ENCODE measurements around the gene SPIRE1. TPM values are rescaled to one million over a fixed set of nuclear protein-coding genes. Genes with fewer than 3 reads are reported as not detected.
"Not testable (repeated sequence)": the region's sequence is repeated elsewhere in the genome, so short reads cannot be mapped to it uniquely, and the experiment has no call there.

Gene SPIRE1
- total RNA-seq, 1 donor from 2014 or later: 15.7 TPM

DNA sequence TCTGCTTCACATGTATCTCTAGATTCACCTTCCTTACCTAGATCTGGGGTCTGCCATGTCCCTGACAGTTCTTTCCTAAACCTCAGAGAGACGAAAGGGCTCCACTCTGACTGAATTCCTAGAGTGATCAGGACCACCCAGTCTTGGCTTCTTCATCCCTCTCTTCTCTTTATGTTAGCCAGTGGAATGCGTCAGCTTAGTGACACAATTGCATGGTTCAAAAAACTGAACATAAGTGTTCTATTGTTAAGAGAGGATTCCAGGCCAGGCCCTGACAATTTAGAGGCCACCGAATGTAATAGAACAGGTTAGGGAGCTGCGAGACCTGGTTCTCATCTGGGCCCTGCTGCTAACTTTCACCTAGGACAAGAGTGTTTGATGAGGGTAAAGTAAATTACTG is 240.2 kb downstream of the SPIRE1 start:
- DNase-seq (ENCODE audit: extremely low spot score in 2 of 2): no peak
- TF ChIP-seq, protein P1, sequence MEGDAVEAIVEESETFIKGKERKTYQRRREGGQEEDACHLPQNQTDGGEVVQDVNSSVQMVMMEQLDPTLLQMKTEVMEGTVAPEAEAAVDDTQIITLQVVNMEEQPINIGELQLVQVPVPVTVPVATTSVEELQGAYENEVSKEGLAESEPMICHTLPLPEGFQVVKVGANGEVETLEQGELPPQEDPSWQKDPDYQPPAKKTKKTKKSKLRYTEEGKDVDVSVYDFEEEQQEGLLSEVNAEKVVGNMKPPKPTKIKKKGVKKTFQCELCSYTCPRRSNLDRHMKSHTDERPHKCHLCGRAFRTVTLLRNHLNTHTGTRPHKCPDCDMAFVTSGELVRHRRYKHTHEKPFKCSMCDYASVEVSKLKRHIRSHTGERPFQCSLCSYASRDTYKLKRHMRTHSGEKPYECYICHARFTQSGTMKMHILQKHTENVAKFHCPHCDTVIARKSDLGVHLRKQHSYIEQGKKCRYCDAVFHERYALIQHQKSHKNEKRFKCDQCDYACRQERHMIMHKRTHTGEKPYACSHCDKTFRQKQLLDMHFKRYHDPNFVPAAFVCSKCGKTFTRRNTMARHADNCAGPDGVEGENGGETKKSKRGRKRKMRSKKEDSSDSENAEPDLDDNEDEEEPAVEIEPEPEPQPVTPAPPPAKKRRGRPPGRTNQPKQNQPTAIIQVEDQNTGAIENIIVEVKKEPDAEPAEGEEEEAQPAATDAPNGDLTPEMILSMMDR (IDR thresholded peaks at IDR 0.05): no peak
- TF ChIP-seq POLR2A (IDR thresholded peaks at IDR 0.05): no peak
- TF ChIP-seq POLR2AphosphoS5 (IDR thresholded peaks at IDR 0.05; ENCODE audit: insufficient read depth in 1 of 2, low read depth in 1 of 2): no peak
- intact Hi-C loops (cut with DNase I): no loop called here
- Histone ChIP-seq H3K4me3 (no peak overlapping the region), H3K27ac (no peak overlapping the region), H3K9me3 (no peaks in the 10 kb centered on the region), H3K27me3 (no peaks in the 10 kb centered on the region), H3K36me3 (no peaks in the 10 kb centered on the region), H3K4me1 (peaks cover 23% of the 10 kb centered on the region)

GRCh38 chr18:12416098-12416729 is 241.7 kb downstream of the SPIRE1 start:
- intact Hi-C loops (cut with DNase I): no loop called here
- TF ChIP-seq POLR2AphosphoS5 (IDR thresholded peaks at IDR 0.05; ENCODE audit: insufficient read depth in 1 of 2, low read depth in 1 of 2) (no peak), POLR2A (IDR thresholded peaks at IDR 0.05) (no peak)
- TF ChIP-seq, protein P1 (IDR thresholded peaks at IDR 0.05): no peak

GRCh38 chr18:12411456-12411855 is 246.5 kb downstream of the SPIRE1 start:
- intact Hi-C loops (cut with DNase I): no loop called here
- Histone ChIP-seq H3K27ac (no peak overlapping the region), H3K4me1 (peaks cover 19% of the 10 kb centered on the region), H3K4me3 (no peak overlapping the region), H3K36me3 (no peaks in the 10 kb centered on the region), H3K27me3 (no peaks in the 10 kb centered on the region), H3K9me3 (no peaks in the 10 kb centered on the region)
- TF ChIP-seq POLR2A (IDR thresholded peaks at IDR 0.05): no peak
- TF ChIP-seq, protein P1 (IDR thresholded peaks at IDR 0.05): no peak
- TF ChIP-seq POLR2AphosphoS5 (IDR thresholded peaks at IDR 0.05; ENCODE audit: insufficient read depth in 1 of 2, low read depth in 1 of 2): no peak
- no peak for DNase-seq (ENCODE audit: extremely low spot score in 2 of 2)

More at GRCh38 chr18:12416098-12416729, 241.7 kb downstream of the SPIRE1 start:
- Histone ChIP-seq H3K4me3 (no peak overlapping the region), H3K27me3 (no peaks in the 10 kb centered on the region), H3K9me3 (no peaks in the 10 kb centered on the region), H3K4me1 (peaks cover 23% of the 10 kb centered on the region), H3K36me3 (no peaks in the 10 kb centered on the region), H3K27ac (no peak overlapping the region)
- DNase-seq (ENCODE audit: extremely low spot score in 2 of 2): no peak

GRCh38 chr18:12410747-12411146 is 247.2 kb downstream of the SPIRE1 start:
- H3K27ac ChIP-seq; H3K9me3 ChIP-seq; H3K4me3 ChIP-seq; DNase-seq (ENCODE audit: extremely low spot score in 2 of 2); H3K27me3 ChIP-seq; H3K36me3 ChIP-seq; intact Hi-C loops (cut with DNase I): not testable (repeated sequence)
- H3K4me1 ChIP-seq: peaks cover 15% of the 10 kb centered on the region

DNA sequence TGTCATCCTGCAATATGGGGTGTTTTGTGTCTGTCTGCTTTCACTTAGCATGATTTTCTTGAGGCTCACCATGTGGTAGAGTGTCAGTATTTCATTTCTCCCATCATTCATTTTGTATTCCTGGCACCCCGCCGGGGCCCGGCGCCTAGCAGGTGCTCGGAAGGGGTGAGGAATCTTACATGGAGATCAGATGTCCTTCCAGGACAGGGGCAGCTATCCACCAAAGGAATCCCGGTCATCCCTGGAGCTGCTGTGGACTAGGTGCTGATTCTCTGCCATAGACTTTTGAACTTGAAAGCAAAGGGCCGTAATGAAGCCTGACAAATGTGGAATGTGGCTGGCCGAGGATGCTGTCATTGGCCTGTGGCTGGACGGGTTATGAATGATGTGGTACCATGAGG is 247.8 kb downstream of the SPIRE1 start:
- H3K9me3 ChIP-seq: no peaks in the 10 kb centered on the region

More for the DNA sequence above, 247.8 kb downstream of the SPIRE1 start:
- TF ChIP-seq POLR2AphosphoS5 (IDR thresholded peaks at IDR 0.05; ENCODE audit: insufficient read depth in 1 of 2, low read depth in 1 of 2) (no peak), POLR2A (IDR thresholded peaks at IDR 0.05) (no peak)
- TF ChIP-seq, protein P1 (IDR thresholded peaks at IDR 0.05): no peak
- intact Hi-C loops (cut with DNase I): no loop called here
- Histone ChIP-seq H3K27ac (no peak overlapping the region), H3K4me1 (peaks cover 12% of the 10 kb centered on the region), H3K36me3 (no peaks in the 10 kb centered on the region), H3K27me3 (no peaks in the 10 kb centered on the region), H3K4me3 (no peak overlapping the region)
- no peak for DNase-seq (ENCODE audit: extremely low spot score in 2 of 2)
